ENCODE results near the gene LSM2.
A peak's percentile ranks its signal among the peaks of the same experiment; 100 is the strongest.

LSM2 gene

GRCh38 chr6:31792761-31793171, 14.0 kb downstream of the LSM2 start:
- peak; percentile 11 to 68 for DNase-seq (ENCODE audit: low read depth in 2 of 2)
- no peak overlapping the region for H3K4me3 ChIP-seq (replicated peaks in 1 of 2; ENCODE audit: low read depth in 2 of 2, low read length in 2 of 2)
- TF ChIP-seq CTCF (IDR thresholded peaks at IDR 0.05; ENCODE audit: low read depth, low read length), result no peak

- DNase-seq (ENCODE audit: low read depth in 2 of 2), result no peak
- no peak for TF ChIP-seq CTCF (IDR thresholded peaks at IDR 0.05; ENCODE audit: low read depth, low read length)
- H3K4me3 ChIP-seq (replicated peaks in 1 of 2; ENCODE audit: low read depth in 2 of 2, low read length in 2 of 2), result no peak overlapping the region
Measured at GRCh38 chr6:31792090-31792374, 14.7 kb downstream of the LSM2 start.

GRCh38 chr6:31791324-31792089, 15.3 kb downstream of the LSM2 start:
- peak; percentile 54 to 63 for DNase-seq (ENCODE audit: low read depth in 2 of 2)
- TF ChIP-seq CTCF (IDR thresholded peaks at IDR 0.05; ENCODE audit: low read depth, low read length), result peak; percentile 68
- no peak overlapping the region for H3K4me3 ChIP-seq (replicated peaks in 1 of 2; ENCODE audit: low read depth in 2 of 2, low read length in 2 of 2)

GRCh38 chr6:31785475-31785874, 21.3 kb downstream of the LSM2 start:
- DNase-seq (ENCODE audit: low read depth in 2 of 2), result no peak
- TF ChIP-seq CTCF (IDR thresholded peaks at IDR 0.05; ENCODE audit: low read depth, low read length), result no peak
- H3K4me3 ChIP-seq (replicated peaks in 1 of 2; ENCODE audit: low read depth in 2 of 2, low read length in 2 of 2), result no peak overlapping the region

GRCh38 chr6:31784098-31784925, 22.5 kb downstream of the LSM2 start:
- H3K4me3 ChIP-seq (replicated peaks in 1 of 2; ENCODE audit: low read depth in 2 of 2, low read length in 2 of 2), result no peak overlapping the region
- no peak for DNase-seq (ENCODE audit: low read depth in 2 of 2)
- TF ChIP-seq CTCF (IDR thresholded peaks at IDR 0.05; ENCODE audit: low read depth, low read length), result no peak

GRCh38 chr6:31782126-31782855, 24.5 kb downstream of the LSM2 start:
- H3K4me3 ChIP-seq (replicated peaks in 1 of 2; ENCODE audit: low read depth in 2 of 2, low read length in 2 of 2), result no peak overlapping the region
- DNase-seq (ENCODE audit: low read depth in 2 of 2), result no peak
- no peak for TF ChIP-seq CTCF (IDR thresholded peaks at IDR 0.05; ENCODE audit: low read depth, low read length)
